Measurements from ENCODE around the gene PGM2.

DNA sequence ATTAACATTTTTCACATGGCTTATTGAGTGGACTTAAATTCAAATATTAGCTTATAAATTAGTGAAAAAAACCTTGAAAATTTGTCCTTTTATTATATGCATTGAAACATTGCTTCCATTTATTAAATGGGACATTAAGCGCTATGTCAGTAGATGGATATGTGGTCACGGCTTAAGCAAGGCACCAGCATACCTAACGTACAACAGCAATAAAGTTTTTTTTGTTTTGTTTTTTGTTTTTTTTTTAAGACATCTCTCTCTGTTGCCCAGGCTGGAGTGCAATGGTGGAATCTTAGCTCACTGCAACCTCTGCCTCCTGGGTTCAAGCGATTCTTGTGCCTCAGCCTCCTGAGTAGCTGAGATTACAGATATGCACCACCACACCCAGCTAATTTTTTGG is 31.6 kb downstream of the PGM2 start:
- TF ChIP-seq POLR2A (IDR thresholded peaks at IDR 0.05) (no peak), EP300 (IDR thresholded peaks at IDR 0.05) (no peak)
- TF ChIP-seq, protein P1, sequence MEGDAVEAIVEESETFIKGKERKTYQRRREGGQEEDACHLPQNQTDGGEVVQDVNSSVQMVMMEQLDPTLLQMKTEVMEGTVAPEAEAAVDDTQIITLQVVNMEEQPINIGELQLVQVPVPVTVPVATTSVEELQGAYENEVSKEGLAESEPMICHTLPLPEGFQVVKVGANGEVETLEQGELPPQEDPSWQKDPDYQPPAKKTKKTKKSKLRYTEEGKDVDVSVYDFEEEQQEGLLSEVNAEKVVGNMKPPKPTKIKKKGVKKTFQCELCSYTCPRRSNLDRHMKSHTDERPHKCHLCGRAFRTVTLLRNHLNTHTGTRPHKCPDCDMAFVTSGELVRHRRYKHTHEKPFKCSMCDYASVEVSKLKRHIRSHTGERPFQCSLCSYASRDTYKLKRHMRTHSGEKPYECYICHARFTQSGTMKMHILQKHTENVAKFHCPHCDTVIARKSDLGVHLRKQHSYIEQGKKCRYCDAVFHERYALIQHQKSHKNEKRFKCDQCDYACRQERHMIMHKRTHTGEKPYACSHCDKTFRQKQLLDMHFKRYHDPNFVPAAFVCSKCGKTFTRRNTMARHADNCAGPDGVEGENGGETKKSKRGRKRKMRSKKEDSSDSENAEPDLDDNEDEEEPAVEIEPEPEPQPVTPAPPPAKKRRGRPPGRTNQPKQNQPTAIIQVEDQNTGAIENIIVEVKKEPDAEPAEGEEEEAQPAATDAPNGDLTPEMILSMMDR (IDR thresholded peaks at IDR 0.05) = no peak

Measured in tibial nerve (tissue), 4 donors.